ENCODE measurements around the gene GJB3.

Gene GJB3

DNA sequence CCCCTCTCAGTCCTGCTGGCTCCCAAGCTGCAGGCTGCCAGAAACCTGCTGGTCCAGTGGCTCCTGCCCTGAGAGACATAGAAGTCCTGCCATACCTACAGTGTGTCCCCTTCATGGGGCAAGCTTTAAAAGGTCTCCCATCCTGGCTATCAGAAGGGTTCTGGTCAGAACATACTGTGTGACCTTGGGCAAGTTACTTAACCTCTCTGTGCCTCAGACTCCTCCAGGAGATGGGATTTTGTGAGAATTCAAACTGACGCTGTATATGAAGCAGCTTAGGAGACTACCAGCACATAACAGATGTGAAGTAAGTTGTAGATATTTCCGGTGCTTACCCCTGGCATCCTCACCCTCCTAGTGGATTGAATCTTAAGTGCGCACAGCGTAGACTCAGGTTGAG, 34.9 kb upstream of the GJB3 start:
- TF ChIP-seq, protein P1, sequence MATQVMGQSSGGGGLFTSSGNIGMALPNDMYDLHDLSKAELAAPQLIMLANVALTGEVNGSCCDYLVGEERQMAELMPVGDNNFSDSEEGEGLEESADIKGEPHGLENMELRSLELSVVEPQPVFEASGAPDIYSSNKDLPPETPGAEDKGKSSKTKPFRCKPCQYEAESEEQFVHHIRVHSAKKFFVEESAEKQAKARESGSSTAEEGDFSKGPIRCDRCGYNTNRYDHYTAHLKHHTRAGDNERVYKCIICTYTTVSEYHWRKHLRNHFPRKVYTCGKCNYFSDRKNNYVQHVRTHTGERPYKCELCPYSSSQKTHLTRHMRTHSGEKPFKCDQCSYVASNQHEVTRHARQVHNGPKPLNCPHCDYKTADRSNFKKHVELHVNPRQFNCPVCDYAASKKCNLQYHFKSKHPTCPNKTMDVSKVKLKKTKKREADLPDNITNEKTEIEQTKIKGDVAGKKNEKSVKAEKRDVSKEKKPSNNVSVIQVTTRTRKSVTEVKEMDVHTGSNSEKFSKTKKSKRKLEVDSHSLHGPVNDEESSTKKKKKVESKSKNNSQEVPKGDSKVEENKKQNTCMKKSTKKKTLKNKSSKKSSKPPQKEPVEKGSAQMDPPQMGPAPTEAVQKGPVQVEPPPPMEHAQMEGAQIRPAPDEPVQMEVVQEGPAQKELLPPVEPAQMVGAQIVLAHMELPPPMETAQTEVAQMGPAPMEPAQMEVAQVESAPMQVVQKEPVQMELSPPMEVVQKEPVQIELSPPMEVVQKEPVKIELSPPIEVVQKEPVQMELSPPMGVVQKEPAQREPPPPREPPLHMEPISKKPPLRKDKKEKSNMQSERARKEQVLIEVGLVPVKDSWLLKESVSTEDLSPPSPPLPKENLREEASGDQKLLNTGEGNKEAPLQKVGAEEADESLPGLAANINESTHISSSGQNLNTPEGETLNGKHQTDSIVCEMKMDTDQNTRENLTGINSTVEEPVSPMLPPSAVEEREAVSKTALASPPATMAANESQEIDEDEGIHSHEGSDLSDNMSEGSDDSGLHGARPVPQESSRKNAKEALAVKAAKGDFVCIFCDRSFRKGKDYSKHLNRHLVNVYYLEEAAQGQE (IDR thresholded peaks at IDR 0.05; ENCODE audit: insufficient replicate concordance, low read depth), result no peak
- TF ChIP-seq SPI1 (IDR thresholded peaks at IDR 0.05; ENCODE audit: borderline replicate concordance, low read depth), result no peak
- no peak for TF ChIP-seq GABPA (IDR thresholded peaks at IDR 0.05; ENCODE audit: low read depth)
- TF ChIP-seq POLR2AphosphoS5 (IDR thresholded peaks at IDR 0.05; ENCODE audit: low read depth), result no peak
- TF ChIP-seq, protein P2, sequence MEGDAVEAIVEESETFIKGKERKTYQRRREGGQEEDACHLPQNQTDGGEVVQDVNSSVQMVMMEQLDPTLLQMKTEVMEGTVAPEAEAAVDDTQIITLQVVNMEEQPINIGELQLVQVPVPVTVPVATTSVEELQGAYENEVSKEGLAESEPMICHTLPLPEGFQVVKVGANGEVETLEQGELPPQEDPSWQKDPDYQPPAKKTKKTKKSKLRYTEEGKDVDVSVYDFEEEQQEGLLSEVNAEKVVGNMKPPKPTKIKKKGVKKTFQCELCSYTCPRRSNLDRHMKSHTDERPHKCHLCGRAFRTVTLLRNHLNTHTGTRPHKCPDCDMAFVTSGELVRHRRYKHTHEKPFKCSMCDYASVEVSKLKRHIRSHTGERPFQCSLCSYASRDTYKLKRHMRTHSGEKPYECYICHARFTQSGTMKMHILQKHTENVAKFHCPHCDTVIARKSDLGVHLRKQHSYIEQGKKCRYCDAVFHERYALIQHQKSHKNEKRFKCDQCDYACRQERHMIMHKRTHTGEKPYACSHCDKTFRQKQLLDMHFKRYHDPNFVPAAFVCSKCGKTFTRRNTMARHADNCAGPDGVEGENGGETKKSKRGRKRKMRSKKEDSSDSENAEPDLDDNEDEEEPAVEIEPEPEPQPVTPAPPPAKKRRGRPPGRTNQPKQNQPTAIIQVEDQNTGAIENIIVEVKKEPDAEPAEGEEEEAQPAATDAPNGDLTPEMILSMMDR (IDR thresholded peaks at IDR 0.05; ENCODE audit: insufficient read depth, low read length), result no peak
- H3K4me3 ChIP-seq (replicated peaks; ENCODE audit: insufficient read depth, low read length), result no peak overlapping the region
- no peak for DNase-seq (ENCODE audit: low read depth in 1 of 2, low spot score in 1 of 2)

GRCh38 chr1:34746785-34747637, 34.0 kb upstream of the GJB3 start:
- H3K27me3 ChIP-seq (ENCODE audit: insufficient read depth, poor library complexity, severe bottlenecking), result no peaks in the 10 kb centered on the region
- no peak for TF ChIP-seq GABPA (IDR thresholded peaks at IDR 0.05; ENCODE audit: low read depth)
- TF ChIP-seq, protein P1 (IDR thresholded peaks at IDR 0.05; ENCODE audit: insufficient replicate concordance, low read depth), result no peak
- TF ChIP-seq POLR2AphosphoS5 (IDR thresholded peaks at IDR 0.05; ENCODE audit: low read depth), result no peak
- TF ChIP-seq, protein P2 (IDR thresholded peaks at IDR 0.05; ENCODE audit: insufficient read depth, low read length), result no peak
- TF ChIP-seq SPI1 (IDR thresholded peaks at IDR 0.05; ENCODE audit: borderline replicate concordance, low read depth), result no peak
- DNase-seq (ENCODE audit: low read depth in 1 of 2, low spot score in 1 of 2), result no peak
- H3K4me3 ChIP-seq (replicated peaks; ENCODE audit: insufficient read depth, low read length), result no peak overlapping the region
- H3K27ac ChIP-seq (replicated peaks), result no peak overlapping the region

More for the DNA sequence above, 34.9 kb upstream of the GJB3 start:
- Histone ChIP-seq H3K27me3 (ENCODE audit: insufficient read depth, poor library complexity, severe bottlenecking) (no peaks in the 10 kb centered on the region), H3K27ac (replicated peaks) (no peak overlapping the region)

DNA sequence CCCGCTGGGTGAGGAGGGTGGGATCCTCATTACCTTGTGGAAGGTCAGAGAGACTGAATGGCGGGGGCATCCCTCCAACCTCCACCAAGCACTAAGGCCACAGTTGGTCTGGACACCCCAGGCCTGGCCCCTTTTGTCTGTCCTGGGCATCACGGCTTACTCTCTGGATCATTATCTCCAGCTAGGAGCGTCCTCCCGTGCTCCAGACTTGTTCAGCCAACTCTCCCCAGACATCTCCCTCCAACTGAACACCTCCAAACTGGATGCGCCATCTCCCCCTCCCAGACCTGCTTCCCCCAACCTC, 33.4 kb upstream of the GJB3 start:
- no peak overlapping the region for H3K27ac ChIP-seq (replicated peaks)
- TF ChIP-seq POLR2AphosphoS5 (IDR thresholded peaks at IDR 0.05; ENCODE audit: low read depth), result no peak
- no peak for TF ChIP-seq GABPA (IDR thresholded peaks at IDR 0.05; ENCODE audit: low read depth)
- TF ChIP-seq SPI1 (IDR thresholded peaks at IDR 0.05; ENCODE audit: borderline replicate concordance, low read depth), result no peak
- no peak for DNase-seq (ENCODE audit: low read depth in 1 of 2, low spot score in 1 of 2)
- no peak overlapping the region for H3K4me3 ChIP-seq (replicated peaks; ENCODE audit: insufficient read depth, low read length)
- H3K27me3 ChIP-seq (ENCODE audit: insufficient read depth, poor library complexity, severe bottlenecking), result no peaks in the 10 kb centered on the region

DNA sequence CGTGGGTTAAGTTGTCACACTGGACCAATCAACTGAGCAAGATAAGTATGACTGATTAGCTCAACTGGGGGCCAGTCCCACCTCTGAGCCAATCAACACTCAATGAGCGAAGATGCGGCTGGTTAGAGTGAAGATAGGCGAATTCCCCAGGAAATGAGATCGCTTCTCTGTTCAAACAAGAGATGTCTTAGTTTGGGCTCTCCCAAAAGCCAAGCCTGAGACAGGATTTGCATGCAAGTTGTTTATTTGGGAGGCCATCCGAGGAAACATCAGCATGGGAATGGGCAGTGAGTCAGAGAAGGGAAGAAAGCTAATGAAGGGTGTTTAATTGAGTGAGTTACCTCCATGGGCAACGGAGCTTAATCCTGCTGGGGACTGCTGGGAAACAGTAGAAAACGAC, 31.0 kb upstream of the GJB3 start:
- no peak overlapping the region for H3K4me3 ChIP-seq (replicated peaks; ENCODE audit: insufficient read depth, low read length)
- TF ChIP-seq GABPA (IDR thresholded peaks at IDR 0.05; ENCODE audit: low read depth) (no peak), POLR2AphosphoS5 (IDR thresholded peaks at IDR 0.05; ENCODE audit: low read depth) (no peak), SPI1 (IDR thresholded peaks at IDR 0.05; ENCODE audit: borderline replicate concordance, low read depth) (no peak)
- TF ChIP-seq, protein P1 (IDR thresholded peaks at IDR 0.05; ENCODE audit: insufficient replicate concordance, low read depth), result no peak
- TF ChIP-seq, protein P2 (IDR thresholded peaks at IDR 0.05; ENCODE audit: insufficient read depth, low read length), result no peak
- no peak for DNase-seq (ENCODE audit: low read depth in 1 of 2, low spot score in 1 of 2)
- no peaks in the 10 kb centered on the region for H3K27me3 ChIP-seq (ENCODE audit: insufficient read depth, poor library complexity, severe bottlenecking)
- no peak overlapping the region for H3K27ac ChIP-seq (replicated peaks)

All from HL-60 (cell line).